Osteoblast (primary cell): Measurements from ENCODE around the gene XCL2. TPM values are rescaled to one million over a fixed set of nuclear protein-coding genes. Genes with fewer than 3 reads are reported as not detected.

ENCODE experiments used
- DNase-seq: peaks from one replicate; pipeline ENCODE4 v3.0.0; 2011; ENCODE audit warnings: low spot score, mixed read lengths; ENCODE audit not compliant: insufficient read length; ENCODE audit errors: missing footprints
- H2AFZ ChIP-seq: 2 replicates; pipeline ENCODE4 v1.6.0; 2011; ENCODE audit warnings: mild to moderate bottlenecking, low read length
- H3K27ac ChIP-seq: 2 replicates; pipeline ENCODE4 v1.5.1; 2011; ENCODE audit warnings: mild to moderate bottlenecking, low read depth, low read length, moderate library complexity
- H3K27me3 ChIP-seq: 2 replicates; pipeline ENCODE4 v1.6.0; 2012; ENCODE audit warnings: mild to moderate bottlenecking, control low read depth, inconsistent platforms, low read length, moderate library complexity; ENCODE audit not compliant: insufficient read depth
- H3K36me3 ChIP-seq: 2 replicates; pipeline ENCODE4 v1.5.1; 2011; ENCODE audit warnings: mild to moderate bottlenecking, low read length, control low read depth, moderate library complexity; ENCODE audit not compliant: insufficient read depth
- H3K4me1 ChIP-seq: 2 replicates; pipeline ENCODE4 v1.5.1; 2011; ENCODE audit warnings: mild to moderate bottlenecking, low read length, control low read depth, moderate library complexity; ENCODE audit not compliant: insufficient read depth
- H3K4me2 ChIP-seq: 2 replicates; pipeline ENCODE4 v1.6.0; 2011; ENCODE audit warnings: mild to moderate bottlenecking, low read length; ENCODE audit not compliant: insufficient read depth
- H3K4me3 ChIP-seq: fragments of 200-600 bp; sonication (generic); 3 replicates; pipeline ENCODE4 v1.5.1; 2012; ENCODE audit warnings: mild to moderate bottlenecking, low read length, inconsistent platforms; ENCODE audit not compliant: insufficient read depth
- H3K79me2 ChIP-seq: 2 replicates; pipeline ENCODE4 v1.6.0; 2012; ENCODE audit warnings: mild to moderate bottlenecking, low read length, control low read depth, inconsistent platforms; ENCODE audit not compliant: insufficient read depth
- H3K9me3 ChIP-seq: 2 replicates; pipeline ENCODE4 v1.5.1; 2011; ENCODE audit warnings: low read depth, low read length, control low read depth
- H4K20me1 ChIP-seq: 2 replicates; pipeline ENCODE4 v1.6.0; 2012; ENCODE audit warnings: mild to moderate bottlenecking, low read length, control low read depth; ENCODE audit not compliant: insufficient read depth
- CTCF ChIP-seq: IDR thresholded peaks from 2 replicates; pipeline ENCODE4 v1.5.1; 2011; ENCODE audit warnings: mild to moderate bottlenecking, low read depth, low read length, moderate library complexity; ENCODE audit errors: extremely low read depth
- total RNA-seq: library from RNA; depleted of rRNA; stranded (reverse); fragments of >200 nt; gene quantifications from 2 replicates; pipeline ENCODE4 v1.2.3, GENCODE V29; 2012

The XCL2 gene
- total RNA-seq, 1 donor: not detected

GRCh38 chr1:168553680-168554553, 10.1 kb upstream of the XCL2 start:
- H2AFZ ChIP-seq: no peak overlapping the region
- no peak overlapping the region for H3K27ac ChIP-seq
- no peaks in the 10 kb centered on the region for H3K79me2 ChIP-seq
- no peak for TF ChIP-seq CTCF
- H3K4me3 ChIP-seq: no peak overlapping the region
- H3K27me3 ChIP-seq: no peaks in the 10 kb centered on the region
- no peaks in the 10 kb centered on the region for H3K9me3 ChIP-seq
- no peak for DNase-seq
- peaks cover 6% of the 10 kb centered on the region for H3K4me1 ChIP-seq
- H3K36me3 ChIP-seq: no peaks in the 10 kb centered on the region
- H3K4me2 ChIP-seq: no peak overlapping the region
- no peaks in the 10 kb centered on the region for H4K20me1 ChIP-seq

- no peak for DNase-seq
- Histone ChIP-seq H2AFZ (no peak overlapping the region), H3K4me2 (no peak overlapping the region), H3K27ac (no peak overlapping the region), H3K36me3 (no peaks in the 10 kb centered on the region), H3K9me3 (no peaks in the 10 kb centered on the region), H3K4me1 (peaks cover 6% of the 10 kb centered on the region), H4K20me1 (no peaks in the 10 kb centered on the region), H3K79me2 (no peaks in the 10 kb centered on the region), H3K4me3 (no peak overlapping the region), H3K27me3 (no peaks in the 10 kb centered on the region)
- no peak for TF ChIP-seq CTCF
Measured at GRCh38 chr1:168552961-168553360, 9.2 kb upstream of the XCL2 start.

GRCh38 chr1:168551688-168552087, 7.9 kb upstream of the XCL2 start:
- no peaks in the 10 kb centered on the region for H3K4me1 ChIP-seq
- no peak overlapping the region for H3K4me2 ChIP-seq
- no peak for DNase-seq

More at GRCh38 chr1:168551688-168552087, 7.9 kb upstream of the XCL2 start:
- Histone ChIP-seq H3K27ac (no peak overlapping the region), H4K20me1 (no peaks in the 10 kb centered on the region), H3K27me3 (no peaks in the 10 kb centered on the region), H3K4me3 (no peak overlapping the region), H3K79me2 (no peaks in the 10 kb centered on the region), H3K9me3 (no peaks in the 10 kb centered on the region), H2AFZ (no peak overlapping the region), H3K36me3 (no peaks in the 10 kb centered on the region)
- TF ChIP-seq CTCF: no peak
